HepG2 (cell line): ENCODE results near the gene JMJD6. TPM values are rescaled to one million over a fixed set of nuclear protein-coding genes. Genes with fewer than 3 reads are reported as not detected.

Experiments
- GFI1 ChIP-seq: sonication (generic); formaldehyde crosslinking; IDR thresholded peaks from 2 replicates; pipeline ENCODE4 v1.5.0; 2020; ENCODE audit warnings: missing genetic modification reagents, mild to moderate bottlenecking, borderline replicate concordance
- KDM1A ChIP-seq: IDR thresholded peaks from 2 replicates; pipeline ENCODE4 v1.6.1; 2016; ENCODE audit warnings: missing compliant biosample characterization
- LCORL ChIP-seq, 2 experiments: fragments of 450-650 bp in 1 of 2; sonication (generic) in 1 of 2; formaldehyde crosslinking in 1 of 2; IDR thresholded peaks; 2 replicates each; pipeline versions ENCODE4 v1.5.0 to v1.6.1; 2017 to 2020; ENCODE audit warnings: antibody characterized with exemption in 1 of 2, missing genetic modification reagents in 1 of 2
- MLLT10 ChIP-seq: sonication (generic); formaldehyde crosslinking; IDR thresholded peaks from 2 replicates; pipeline ENCODE4 v1.4.0; 2020; ENCODE audit warnings: missing genetic modification reagents
- NCOA5 ChIP-seq: sonication (generic); formaldehyde crosslinking; IDR thresholded peaks from 2 replicates; pipeline ENCODE4 v1.4.0; 2020; ENCODE audit warnings: missing genetic modification reagents
- NFKB2 ChIP-seq: sonication (generic); formaldehyde crosslinking; IDR thresholded peaks from 2 replicates; pipeline ENCODE4 v1.4.0; 2020; ENCODE audit warnings: missing genetic modification reagents, borderline replicate concordance
- REXO4 ChIP-seq: sonication (generic); formaldehyde crosslinking; IDR thresholded peaks from 2 replicates; pipeline ENCODE4 v1.8.0; 2022; ENCODE audit warnings: missing genetic modification reagents, mild to moderate bottlenecking, borderline replicate concordance
- RORA ChIP-seq: sonication (generic); formaldehyde crosslinking; IDR thresholded peaks from 2 replicates; pipeline ENCODE4 v1.5.0; 2020; ENCODE audit warnings: mild to moderate bottlenecking, missing genetic modification reagents, moderate library complexity
- SMC3 ChIP-seq: IDR thresholded peaks from 2 replicates; pipeline ENCODE4 v1.6.1; 2011; ENCODE audit warnings: low read length, improper control_type of control experiment
- TGIF2 ChIP-seq: IDR thresholded peaks from 2 replicates; pipeline ENCODE4 v1.6.1; 2016; ENCODE audit warnings: control low read depth, missing compliant biosample characterization
- TRIM24 ChIP-seq: sonication (generic); formaldehyde crosslinking; IDR thresholded peaks from 2 replicates; pipeline ENCODE4 v1.8.0; 2022; ENCODE audit warnings: mild to moderate bottlenecking, missing genetic modification reagents
- USF2 ChIP-seq, 2 experiments: sonication (generic) in 1 of 2; formaldehyde crosslinking in 1 of 2; IDR thresholded peaks; 2 replicates each; pipeline versions ENCODE4 v1.5.1 to v1.6.1; 2011 to 2020; ENCODE audit warnings: borderline replicate concordance in 1 of 2, low read depth in 1 of 2, low read length in 1 of 2, mild to moderate bottlenecking in 1 of 2, missing genetic modification reagents in 1 of 2, moderate library complexity in 1 of 2
- ZNF589 ChIP-seq: sonication (generic); formaldehyde crosslinking; conservative IDR thresholded peaks from 2 replicates; pipeline ENCODE4 v1.8.0; 2022; ENCODE audit warnings: mild to moderate bottlenecking, moderate library complexity, missing genetic modification reagents
- polyA plus RNA-seq, 8 experiments: library from polyadenylated mRNA; depleted of rRNA in 3 of 8; stranded (reverse) in 7 of 8; unstranded in 1 of 8; fragments of >200 nt; fragmentation: Illumina TruSeq in 4 of 8; extraction: Trizol in 4 of 8; gene quantifications; 2 replicates each; pipeline versions ENCODE4 v1.2.1 to v1.2.3, GENCODE V29; 2011 to 2016; ENCODE audit warnings: low read depth in 4 of 8, missing spikeins in 1 of 8, mixed read lengths in 1 of 8; ENCODE audit not compliant: insufficient read depth in 1 of 8
- total RNA-seq, 5 experiments: library from RNA; depleted of rRNA; stranded (reverse); fragments of >200 nt; fragmentation: Illumina TruSeq; extraction: Trizol; gene quantifications; 2 replicates each; pipeline ENCODE4 v1.2.3, GENCODE V29; 2016; ENCODE audit warnings: low read depth in 1 of 5
- TF ChIP-seq, protein P1 (sequence below): sonication (generic); formaldehyde crosslinking; IDR thresholded peaks from 2 replicates; pipeline ENCODE4 v1.5.1; 2020; ENCODE audit warnings: missing genetic modification reagents, mild to moderate bottlenecking, borderline replicate concordance
- TF ChIP-seq, protein P2 (sequence below): sonication (generic); formaldehyde crosslinking; conservative IDR thresholded peaks from 2 replicates; pipeline ENCODE4 v1.4.0; 2020; ENCODE audit warnings: missing genetic modification reagents
- TF ChIP-seq, protein P3 (sequence below): sonication (generic); formaldehyde crosslinking; IDR thresholded peaks from 2 replicates; pipeline ENCODE4 v1.4.0; 2020; ENCODE audit warnings: missing genetic modification reagents

Gene JMJD6
- total and polyA plus RNA-seq, 2 of the 13 experiments (the other 11 are each of a cell fraction or from before 2014, with no cell fraction given): 33.6 to 41.0 TPM

- TF ChIP-seq USF2 (IDR thresholded peaks at IDR 0.05; ENCODE audit: low read depth, low read length): no peak
- no peak; the same call in 1 of the 2 replicates for TF ChIP-seq USF2 (CRISPR knock-in tag; IDR thresholded peaks at IDR 0.05; ENCODE audit: borderline replicate concordance)
- TF ChIP-seq, protein P1, sequence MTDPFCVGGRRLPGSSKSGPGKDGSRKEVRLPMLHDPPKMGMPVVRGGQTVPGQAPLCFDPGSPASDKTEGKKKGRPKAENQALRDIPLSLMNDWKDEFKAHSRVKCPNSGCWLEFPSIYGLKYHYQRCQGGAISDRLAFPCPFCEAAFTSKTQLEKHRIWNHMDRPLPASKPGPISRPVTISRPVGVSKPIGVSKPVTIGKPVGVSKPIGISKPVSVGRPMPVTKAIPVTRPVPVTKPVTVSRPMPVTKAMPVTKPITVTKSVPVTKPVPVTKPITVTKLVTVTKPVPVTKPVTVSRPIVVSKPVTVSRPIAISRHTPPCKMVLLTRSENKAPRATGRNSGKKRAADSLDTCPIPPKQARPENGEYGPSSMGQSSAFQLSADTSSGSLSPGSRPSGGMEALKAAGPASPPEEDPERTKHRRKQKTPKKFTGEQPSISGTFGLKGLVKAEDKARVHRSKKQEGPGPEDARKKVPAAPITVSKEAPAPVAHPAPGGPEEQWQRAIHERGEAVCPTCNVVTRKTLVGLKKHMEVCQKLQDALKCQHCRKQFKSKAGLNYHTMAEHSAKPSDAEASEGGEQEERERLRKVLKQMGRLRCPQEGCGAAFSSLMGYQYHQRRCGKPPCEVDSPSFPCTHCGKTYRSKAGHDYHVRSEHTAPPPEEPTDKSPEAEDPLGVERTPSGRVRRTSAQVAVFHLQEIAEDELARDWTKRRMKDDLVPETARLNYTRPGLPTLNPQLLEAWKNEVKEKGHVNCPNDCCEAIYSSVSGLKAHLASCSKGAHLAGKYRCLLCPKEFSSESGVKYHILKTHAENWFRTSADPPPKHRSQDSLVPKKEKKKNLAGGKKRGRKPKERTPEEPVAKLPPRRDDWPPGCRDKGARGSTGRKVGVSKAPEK (CRISPR knock-in tag): no peak; the same call in 1 of the 2 replicates
- TF ChIP-seq, protein P2, sequence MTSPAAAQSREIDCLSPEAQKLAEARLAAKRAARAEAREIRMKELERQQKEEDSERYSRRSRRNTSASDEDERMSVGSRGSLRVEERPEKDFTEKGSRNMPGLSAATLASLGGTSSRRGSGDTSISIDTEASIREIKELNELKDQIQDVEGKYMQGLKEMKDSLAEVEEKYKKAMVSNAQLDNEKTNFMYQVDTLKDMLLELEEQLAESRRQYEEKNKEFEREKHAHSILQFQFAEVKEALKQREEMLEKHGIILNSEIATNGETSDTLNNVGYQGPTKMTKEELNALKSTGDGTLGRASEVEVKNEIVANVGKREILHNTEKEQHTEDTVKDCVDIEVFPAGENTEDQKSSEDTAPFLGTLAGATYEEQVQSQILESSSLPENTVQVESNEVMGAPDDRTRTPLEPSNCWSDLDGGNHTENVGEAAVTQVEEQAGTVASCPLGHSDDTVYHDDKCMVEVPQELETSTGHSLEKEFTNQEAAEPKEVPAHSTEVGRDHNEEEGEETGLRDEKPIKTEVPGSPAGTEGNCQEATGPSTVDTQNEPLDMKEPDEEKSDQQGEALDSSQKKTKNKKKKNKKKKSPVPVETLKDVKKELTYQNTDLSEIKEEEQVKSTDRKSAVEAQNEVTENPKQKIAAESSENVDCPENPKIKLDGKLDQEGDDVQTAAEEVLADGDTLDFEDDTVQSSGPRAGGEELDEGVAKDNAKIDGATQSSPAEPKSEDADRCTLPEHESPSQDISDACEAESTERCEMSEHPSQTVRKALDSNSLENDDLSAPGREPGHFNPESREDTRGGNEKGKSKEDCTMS (CRISPR knock-in tag): no peak
- TF ChIP-seq MLLT10 (CRISPR knock-in tag): no peak
- TF ChIP-seq TRIM24: no peak
- no peak for TF ChIP-seq KDM1A (CRISPR knock-in tag)
- TF ChIP-seq GFI1 (CRISPR knock-in tag): no peak
- TF ChIP-seq REXO4 (CRISPR knock-in tag): no peak
- TF ChIP-seq LCORL (IDR thresholded peaks at IDR 0.05): no peak
- TF ChIP-seq LCORL (CRISPR knock-in tag; IDR thresholded peaks at IDR 0.05): no peak
- TF ChIP-seq, protein P3, sequence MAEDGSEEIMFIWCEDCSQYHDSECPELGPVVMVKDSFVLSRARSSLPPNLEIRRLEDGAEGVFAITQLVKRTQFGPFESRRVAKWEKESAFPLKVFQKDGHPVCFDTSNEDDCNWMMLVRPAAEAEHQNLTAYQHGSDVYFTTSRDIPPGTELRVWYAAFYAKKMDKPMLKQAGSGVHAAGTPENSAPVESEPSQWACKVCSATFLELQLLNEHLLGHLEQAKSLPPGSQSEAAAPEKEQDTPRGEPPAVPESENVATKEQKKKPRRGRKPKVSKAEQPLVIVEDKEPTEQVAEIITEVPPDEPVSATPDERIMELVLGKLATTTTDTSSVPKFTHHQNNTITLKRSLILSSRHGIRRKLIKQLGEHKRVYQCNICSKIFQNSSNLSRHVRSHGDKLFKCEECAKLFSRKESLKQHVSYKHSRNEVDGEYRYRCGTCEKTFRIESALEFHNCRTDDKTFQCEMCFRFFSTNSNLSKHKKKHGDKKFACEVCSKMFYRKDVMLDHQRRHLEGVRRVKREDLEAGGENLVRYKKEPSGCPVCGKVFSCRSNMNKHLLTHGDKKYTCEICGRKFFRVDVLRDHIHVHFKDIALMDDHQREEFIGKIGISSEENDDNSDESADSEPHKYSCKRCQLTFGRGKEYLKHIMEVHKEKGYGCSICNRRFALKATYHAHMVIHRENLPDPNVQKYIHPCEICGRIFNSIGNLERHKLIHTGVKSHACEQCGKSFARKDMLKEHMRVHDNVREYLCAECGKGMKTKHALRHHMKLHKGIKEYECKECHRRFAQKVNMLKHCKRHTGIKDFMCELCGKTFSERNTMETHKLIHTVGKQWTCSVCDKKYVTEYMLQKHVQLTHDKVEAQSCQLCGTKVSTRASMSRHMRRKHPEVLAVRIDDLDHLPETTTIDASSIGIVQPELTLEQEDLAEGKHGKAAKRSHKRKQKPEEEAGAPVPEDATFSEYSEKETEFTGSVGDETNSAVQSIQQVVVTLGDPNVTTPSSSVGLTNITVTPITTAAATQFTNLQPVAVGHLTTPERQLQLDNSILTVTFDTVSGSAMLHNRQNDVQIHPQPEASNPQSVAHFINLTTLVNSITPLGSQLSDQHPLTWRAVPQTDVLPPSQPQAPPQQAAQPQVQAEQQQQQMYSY (CRISPR knock-in tag): peak; percentile 30; the same call in 1 of the 2 replicates
- TF ChIP-seq RORA (CRISPR knock-in tag): no peak
- no peak for TF ChIP-seq NCOA5 (CRISPR knock-in tag)
- TF ChIP-seq ZNF589 (CRISPR knock-in tag): peak; percentile 96
- peak; percentile 64; the same call in 1 of the 2 replicates for TF ChIP-seq TGIF2 (CRISPR knock-in tag)
- TF ChIP-seq NFKB2 (CRISPR knock-in tag): peak; percentile 66; the same call in 1 of the 2 replicates
- peak; percentile 9; the same call in 1 of the 2 replicates for TF ChIP-seq SMC3
These were observed 641 bp upstream of the JMJD6 start, which contains the start of gene METTL23 (continued) for GRCh38 chr17:76726776-76727718.
